Heart left ventricle (tissue), 13 donors: Measurements from ENCODE around the gene DLD.

Source experiments
- CTCF ChIP-seq, 12 donors: fragments of 200-600 bp; sonication (generic) in 4 of 12; IDR thresholded peaks; one replicate each; pipeline versions ENCODE4 v1.5.0 to v1.8.0; 2018 to 2022; ENCODE audit warnings: antibody characterized with exemption in 12 of 12, mild to moderate bottlenecking in 5 of 12
- POLR2A ChIP-seq, 2 donors: fragments of 450-650 bp; IDR thresholded peaks; one replicate each; pipeline ENCODE4 v1.6.1; 2017; ENCODE audit warnings: antibody characterized with exemption in 2 of 2, mild to moderate bottlenecking in 2 of 2, moderate library complexity in 2 of 2
- donor health status: ischemic (EF 13 %, LVEDD 7.1; RV severe dilation, severe dysfunction).
- donor health status: DM: no; HTN: yes; CAD: no.
- donor health status: DM: no; HTN: no; CAD: no.
- donor health status: ischemic (EF 25% LVEDD 6.9; RV normal size, moderate dysfunction).
- donor health status: ischemic (EF 25% LVEDD 5.7; RV mildly dilated, moderate dysfunction).
- donor health status: ischemic (EF 35%, LVEDD 5.7; RV mildly dilated, moderate dysfunction).
- donor health status: nonischemic (EF 11% LVEDD 7.7; RV severe dilation, severe dysfunction).
- donor health status: DM: yes; HTN: yes; CAD: no.
- donor health status: PGD.
- donor health status: ischemic (EF 29% LVEDD 5.4; RV normal size, mild dysfunction).
- donor health status: nonischemic (EF 23%, LVEDD 6.1; RV moderate dilation, normal function).

DNA sequence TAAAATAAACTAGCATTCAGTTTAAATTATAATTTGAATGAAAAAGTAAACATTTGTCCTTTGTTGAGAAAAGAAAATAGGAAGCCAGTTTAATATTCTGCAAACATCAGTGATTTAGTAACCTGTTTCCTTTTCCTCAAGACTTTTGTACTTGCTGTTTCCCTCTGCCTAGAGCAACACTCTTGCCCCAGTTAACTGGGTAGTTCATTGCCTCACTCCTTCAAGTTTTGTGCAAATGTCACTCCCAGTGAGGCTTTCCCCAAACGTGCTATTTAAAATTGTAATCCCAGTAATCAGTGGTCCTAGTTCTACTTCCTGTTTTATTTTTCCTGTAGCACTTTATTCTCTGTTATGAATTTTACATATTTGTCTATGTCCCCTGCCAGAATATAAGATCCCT lies 23.8 kb downstream of the DLD start:
- TF ChIP-seq CTCF (IDR thresholded peaks at IDR 0.05) (no peak), POLR2A (IDR thresholded peaks at IDR 0.05) (no peak)
